ENCODE data around the gene ST7. TPM values are rescaled to one million over a fixed set of nuclear protein-coding genes. Genes with fewer than 3 reads are reported as not detected.

ST7 gene
- total RNA-seq, 1 experiment from 2014 or later, result 18.6 TPM

DNA sequence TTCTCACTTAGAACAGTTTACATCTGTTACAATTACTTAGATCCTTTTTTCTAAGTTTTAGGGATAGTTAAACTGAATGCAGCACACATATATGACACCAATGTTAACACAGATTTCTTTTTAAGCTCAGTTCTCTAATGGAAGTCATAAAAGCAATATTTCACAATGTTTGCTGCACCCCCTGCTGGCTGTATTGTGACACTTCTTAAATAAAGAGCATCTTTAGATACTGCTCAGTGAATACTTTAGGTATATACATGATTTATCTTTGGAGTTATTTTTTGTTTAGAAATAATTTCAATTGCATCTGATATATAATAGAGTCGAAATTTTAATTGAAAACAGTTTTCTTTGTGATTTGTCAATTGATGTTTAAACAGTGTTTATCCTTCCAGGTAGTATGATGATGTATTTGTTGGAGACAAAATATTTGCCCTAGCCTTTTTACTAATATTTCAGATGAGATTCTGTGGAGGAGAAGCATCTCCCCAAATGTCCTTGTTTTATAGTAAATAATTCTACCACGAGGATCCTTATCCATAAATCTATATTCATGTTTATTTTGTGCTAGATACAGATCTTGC, 174.4 kb downstream of the ST7 start:
- peak; percentile 61 for DNase-seq (ENCODE audit: low read depth)

DNA sequence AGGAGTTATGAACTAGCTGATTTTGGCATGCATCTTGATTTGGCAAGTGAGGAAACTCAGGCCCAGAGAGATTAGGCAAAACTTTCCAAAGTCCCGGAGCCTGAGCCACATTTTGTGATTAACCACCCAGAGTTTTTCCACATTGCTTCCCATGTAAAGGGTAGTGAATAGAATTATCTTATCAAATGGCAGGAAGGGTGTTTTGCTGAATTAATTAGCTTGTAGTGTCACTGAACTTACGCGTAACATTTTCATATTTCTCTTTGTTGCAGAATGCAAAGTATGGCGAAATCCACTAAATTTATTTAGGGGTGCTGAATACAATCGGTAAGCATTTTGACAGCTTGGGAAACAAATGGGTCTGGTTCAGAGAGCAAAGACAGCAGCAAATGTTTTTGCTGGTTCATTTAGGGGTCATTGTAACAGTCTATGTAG, 176.2 kb downstream of the ST7 start:
- no peak for DNase-seq (ENCODE audit: low read depth)

DNA sequence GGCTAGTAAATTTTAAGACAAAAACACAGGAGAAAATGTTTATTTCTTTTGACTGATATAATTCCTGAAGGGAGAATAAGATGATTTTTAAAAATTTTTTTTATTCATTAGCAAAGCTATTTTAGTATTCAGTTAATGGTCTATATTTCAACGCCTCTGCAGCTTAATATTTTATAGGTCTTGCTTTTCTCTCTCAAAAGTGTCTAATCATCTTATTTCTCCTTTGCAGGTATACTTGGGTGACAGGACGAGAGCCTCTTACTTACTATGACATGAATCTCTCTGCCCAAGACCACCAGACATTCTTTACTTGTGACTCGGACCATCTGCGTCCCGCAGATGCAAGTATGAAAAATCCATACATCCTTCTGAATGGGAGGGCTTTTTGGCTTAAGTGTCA, 177.0 kb downstream of the ST7 start:
- DNase-seq (ENCODE audit: low read depth), result no peak

DNA sequence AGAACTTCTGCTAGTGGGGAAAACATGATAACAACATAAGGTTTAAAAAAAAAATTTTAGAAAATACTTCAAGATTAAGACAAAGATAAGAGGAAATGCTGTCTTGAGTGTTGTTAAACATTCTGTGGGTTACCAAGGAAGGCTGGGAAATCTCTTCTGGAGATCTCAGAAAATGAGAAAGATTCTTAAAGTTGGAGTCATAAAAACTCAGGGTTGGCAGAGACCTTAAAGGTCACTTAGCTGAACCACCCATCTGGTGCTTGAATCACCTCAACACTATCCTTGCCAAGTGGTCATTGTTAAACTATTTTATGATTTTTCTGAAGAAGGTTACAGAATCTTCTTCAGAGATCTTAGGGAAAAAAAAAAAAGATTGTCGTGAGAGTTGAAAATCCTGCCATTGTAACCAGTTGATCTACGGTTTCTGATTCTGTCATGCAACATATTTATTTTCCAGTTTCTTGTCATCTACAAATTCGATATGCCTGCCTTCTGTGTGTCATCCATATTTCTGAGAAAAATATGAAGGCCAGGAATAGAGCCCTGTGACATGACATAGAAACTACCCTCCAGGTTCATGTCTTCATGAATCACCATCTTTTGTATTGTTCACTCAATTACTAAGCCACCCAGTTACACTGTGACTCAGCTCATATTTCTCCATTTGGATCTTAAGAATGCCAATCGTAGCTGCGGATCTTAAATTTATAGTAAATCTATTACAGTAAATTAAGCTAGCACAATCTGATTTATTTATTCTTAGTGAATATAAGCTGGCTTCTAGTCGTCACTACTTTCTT, 179.2 kb downstream of the ST7 start:
- DNase-seq (ENCODE audit: low read depth), result peak; percentile 85

DNA sequence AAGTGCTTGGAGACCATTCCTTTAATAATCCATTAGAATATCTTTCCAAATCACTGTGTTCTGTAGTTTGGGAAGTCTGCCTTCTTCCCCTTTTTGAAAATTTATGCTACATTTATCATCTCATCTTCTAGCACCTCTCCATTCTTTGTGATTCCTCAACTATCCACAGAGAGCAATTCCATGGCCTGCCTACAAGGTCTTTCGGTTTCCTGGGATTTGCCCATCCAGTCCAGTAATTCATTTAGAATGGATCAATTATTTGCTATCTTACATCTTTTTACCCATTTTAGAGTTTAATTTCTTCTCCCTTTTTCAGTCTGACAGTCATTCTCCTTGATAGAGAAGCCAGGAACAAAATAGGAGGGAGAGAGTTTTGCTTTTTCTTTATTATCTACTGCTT, 179.8 kb downstream of the ST7 start:
- DNase-seq (ENCODE audit: low read depth), result no peak

DNA sequence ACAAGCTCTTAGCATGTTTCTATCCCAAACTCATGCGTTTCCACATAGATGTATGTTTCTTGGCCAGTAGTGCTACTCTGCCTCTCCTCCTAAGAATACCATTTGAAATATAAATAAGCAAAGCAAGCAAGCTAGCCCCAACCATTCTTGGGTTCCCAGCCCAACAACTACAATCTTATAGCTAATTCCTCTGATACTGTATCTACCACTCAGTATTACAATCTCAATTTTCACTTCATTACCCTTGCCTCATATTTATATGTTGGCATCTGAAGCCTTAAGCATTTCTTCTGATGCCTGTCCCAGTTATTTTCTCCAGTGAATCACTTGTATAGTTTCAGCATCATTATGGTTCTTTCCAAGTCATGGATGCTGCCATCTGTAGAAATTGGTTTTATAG, 181.1 kb downstream of the ST7 start:
- no peak for DNase-seq (ENCODE audit: low read depth)

DNA sequence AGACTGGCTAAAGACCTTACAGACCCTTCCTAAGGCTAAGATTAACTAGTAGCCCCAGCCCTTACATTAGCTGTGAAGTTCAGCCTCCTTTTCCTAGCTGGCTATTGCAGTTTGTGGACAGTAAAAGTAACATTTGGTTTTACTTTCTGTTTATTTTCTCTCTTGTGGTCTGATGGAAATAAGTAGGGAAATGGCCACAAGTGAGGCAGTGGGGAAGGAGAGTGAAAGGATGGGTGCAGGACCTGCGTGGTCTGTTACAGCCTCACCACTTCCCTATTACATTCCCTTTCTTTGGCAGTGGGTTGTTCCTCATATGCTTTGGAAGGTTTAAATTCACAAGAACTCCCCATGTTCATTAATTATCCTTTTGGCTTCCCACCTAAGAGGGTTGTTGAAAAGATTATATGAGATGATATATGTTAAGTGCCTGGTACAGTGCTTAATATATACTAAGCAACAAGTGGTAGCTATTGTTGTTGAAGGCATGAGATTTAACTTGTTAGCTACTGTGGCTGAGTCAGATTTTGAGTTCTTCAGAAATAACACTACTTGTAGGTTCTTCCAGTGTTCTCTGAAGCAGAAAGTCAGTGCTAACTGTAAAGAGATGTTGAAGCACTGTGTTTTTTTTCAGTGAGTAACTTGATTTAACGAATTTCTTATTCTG, 181.7 kb downstream of the ST7 start:
- DNase-seq (ENCODE audit: low read depth), result peak; percentile 26

DNA sequence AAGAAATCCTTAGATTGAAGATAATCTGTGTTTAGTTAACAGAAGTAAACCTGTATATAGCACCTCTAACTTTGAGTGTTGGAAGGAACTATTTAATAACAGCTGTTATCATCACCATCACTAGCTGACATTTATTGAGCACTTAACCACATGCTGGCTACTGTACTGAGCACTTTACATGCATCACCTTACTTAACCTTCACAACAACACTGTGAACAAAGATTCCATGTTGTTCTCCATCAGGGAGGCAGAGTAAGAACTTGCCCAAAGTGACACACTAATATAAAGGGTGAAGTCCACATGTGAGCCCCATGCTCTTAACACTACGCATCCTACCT, 182.2 kb downstream of the ST7 start:
- DNase-seq (ENCODE audit: low read depth), result no peak

DNA sequence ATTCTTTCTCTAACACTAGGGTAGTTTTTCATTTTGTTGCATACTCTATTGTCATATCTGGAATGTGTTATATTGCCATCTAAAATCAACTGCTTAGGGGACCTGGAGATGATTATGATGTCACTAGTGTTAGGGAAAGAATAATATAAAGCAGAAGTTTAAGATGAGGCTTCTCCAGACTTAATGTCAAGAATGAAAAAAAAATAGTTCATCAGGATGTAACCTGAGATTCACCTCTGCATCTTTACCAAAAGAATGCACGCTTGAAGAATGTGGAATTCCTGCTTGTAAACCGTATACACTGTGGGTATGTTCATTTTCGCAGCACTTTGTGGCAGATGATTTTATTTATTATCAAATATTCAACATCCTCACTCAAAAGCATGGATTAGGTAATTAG, 184.6 kb downstream of the ST7 start:
- no peak for DNase-seq (ENCODE audit: low read depth)

DNA sequence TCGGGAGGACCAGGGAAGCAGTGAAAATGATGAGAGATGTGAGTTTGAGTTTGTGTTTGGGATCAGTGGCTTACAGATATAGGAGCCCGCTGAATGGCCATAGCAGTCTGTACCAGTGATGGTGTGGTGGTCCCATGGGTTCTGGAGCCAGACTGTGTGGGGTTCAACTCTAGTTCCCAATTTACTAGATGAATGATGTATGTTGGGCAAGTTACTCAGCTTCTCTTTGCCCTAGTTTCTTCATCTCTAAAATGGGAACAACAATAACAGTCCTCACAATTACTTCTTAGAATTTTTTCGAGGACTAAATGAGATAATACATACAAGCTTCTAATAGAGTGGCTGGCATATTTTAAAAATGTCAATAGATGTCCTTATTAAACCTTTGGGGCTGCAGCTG, 185.2 kb downstream of the ST7 start:
- DNase-seq (ENCODE audit: low read depth), result no peak

DNA sequence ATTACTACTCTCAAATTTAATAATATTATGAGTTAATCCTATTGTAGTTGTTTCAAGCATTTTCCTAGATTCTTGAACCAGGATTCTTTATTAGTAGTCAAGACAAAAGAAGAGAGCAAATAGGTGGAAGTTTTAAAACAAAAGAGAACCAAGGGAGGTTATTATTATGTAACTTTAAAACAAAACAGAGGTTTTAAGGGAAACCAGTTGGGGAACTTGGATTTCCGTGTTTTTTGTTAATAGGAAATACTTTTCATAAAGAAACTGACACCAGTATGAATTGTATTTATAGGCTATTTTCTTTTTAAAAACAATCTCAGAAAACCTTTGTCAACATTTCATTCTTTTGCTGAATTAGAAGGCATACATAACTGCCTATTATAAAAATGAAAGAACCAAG, 185.7 kb downstream of the ST7 start:
- DNase-seq (ENCODE audit: low read depth), result no peak

DNA sequence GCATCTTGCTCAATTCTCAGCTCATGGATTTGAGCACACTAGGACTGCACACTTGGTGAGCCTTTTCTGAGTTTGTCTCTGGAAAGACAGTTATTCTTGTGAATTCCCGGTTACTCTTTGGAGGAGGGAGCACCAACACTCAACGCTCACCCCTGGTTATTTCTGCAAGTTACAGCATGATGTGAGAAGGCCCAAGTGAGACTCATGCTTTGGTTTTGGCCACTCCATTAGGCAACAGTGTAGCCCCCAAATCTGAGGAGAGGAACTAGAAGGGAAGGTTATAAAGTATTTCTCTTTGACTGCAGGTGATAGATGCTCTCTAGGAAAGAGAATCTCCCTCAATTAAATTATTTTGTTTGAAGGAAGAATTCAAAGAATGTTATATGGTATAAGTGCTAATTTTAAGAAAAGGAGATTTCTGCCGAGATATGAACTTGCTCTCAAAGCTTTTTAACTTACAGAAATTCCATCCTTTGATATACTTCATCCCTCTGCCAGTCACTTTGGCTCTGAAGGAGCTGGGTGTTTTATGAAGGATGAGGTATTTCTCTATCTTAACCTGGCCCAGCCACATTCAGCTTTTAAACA, 186.2 kb downstream of the ST7 start:
- no peak for DNase-seq (ENCODE audit: low read depth)

DNA sequence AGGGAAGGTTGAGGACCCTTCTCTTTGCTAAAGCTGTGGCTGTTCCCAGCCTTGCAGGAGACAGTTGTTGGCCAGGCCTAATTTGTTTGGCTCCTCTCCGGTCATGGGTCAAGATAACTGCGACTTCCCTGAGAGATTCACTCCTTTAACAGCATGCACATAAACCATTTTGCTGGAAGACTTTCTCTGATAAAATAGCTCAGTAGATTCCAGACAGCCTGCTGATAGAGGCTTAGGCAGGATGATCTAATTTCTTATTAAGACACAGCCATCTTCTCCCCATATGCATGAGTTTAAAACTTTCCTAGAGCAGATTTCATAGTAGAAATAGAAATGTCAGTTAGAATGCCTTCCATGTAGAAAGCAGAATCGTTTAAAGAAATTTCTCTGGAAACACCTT, 187.6 kb downstream of the ST7 start:
- no peak for DNase-seq (ENCODE audit: low read depth)

DNA sequence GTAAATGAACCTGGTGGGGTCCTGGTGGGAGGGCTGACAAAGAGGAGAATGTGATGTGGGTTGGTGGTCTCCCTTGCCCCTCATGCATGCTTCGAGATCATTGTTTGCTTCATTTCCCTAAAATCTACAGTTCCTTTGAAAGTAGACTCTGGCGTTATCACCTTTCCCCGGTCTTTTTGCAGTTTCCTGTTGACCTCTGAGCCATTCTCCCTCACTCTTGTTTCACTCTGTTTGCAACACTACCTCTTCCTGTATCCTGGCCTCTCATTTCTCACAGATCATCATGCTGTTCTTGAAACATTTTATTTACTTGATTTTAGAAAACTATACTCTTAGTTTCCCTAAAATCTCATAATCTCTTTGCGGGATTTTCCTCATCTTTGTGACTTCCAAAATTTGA, 189.8 kb downstream of the ST7 start:
- DNase-seq (ENCODE audit: low read depth), result no peak

DNA sequence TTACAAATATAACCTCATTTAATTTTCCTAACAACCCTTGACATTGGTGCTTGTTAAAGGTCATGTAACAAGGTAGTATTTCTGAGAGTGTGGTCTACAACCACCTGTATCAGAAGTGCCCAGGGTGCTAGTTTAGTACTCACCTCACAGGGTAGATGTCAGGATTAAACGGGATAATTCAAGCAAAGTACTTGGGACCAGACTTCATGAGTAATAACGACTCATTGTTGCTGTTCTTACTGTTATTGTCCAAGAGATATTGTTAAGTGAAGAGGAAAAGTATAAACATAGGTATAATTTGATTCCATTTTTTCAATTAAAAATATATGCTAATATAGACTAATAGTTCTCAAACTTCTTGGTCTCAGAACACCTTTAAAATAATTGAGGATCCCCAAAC, 190.3 kb downstream of the ST7 start:
- peak; percentile 37 for DNase-seq (ENCODE audit: low read depth)

DNA sequence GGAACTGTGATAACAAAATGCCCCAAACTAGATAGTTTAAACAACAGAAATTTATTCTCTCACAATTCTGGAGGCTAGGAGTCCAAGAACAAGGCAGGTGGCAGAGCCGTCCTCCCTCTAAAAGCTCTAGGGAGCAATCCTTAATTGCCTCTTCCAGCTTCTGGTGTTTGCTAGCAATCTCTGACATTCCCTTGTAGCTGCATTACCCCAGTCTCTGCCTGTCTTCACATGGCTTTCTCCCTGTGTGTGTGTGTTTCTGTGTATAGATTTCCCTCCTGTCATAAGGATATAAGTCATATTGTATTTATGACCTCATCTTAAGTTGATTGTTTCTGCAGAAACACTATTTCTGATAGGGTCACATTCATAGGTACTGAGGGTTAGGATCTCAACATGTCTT, 192.0 kb downstream of the ST7 start:
- DNase-seq (ENCODE audit: low read depth), result no peak

DNA sequence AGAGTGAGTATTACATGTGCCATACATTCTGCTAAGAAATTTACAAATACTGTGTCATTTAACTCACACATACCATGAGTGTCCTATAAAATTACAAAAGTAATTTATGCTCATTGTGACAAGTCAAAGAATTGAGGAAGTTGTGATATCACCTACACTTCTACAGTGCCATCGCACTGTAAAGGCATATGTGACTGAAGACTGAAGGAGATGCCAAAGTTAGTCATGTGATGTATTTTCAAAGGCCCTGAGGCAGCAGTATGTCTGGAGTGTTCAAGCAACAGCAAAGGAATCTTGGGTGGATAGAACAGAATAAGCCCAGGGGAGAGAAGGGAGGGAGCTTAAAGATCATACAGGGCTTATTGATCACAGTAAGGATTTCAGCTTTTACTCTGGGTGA, 192.8 kb downstream of the ST7 start:
- no peak for DNase-seq (ENCODE audit: low read depth)

DNA sequence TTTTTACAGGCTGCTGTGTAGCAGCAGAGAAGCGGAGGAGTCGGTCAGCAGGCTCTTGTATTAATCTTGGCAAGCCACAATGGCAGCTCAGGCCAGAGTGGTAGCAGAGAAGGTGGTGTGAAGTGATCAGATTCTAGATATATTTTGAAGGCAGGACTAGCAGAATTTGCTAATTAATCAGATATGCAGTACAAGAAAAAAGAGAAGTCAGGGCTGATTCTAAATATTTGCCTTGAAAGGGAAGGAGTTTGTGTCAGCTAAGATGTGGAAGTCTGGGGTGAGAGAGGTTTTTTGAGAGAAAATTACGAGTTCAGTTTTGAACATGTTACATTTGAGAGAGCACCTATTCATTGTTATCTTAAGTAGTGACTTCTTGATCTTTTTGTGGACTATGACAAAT, 193.2 kb downstream of the ST7 start:
- no peak for DNase-seq (ENCODE audit: low read depth)

DNA sequence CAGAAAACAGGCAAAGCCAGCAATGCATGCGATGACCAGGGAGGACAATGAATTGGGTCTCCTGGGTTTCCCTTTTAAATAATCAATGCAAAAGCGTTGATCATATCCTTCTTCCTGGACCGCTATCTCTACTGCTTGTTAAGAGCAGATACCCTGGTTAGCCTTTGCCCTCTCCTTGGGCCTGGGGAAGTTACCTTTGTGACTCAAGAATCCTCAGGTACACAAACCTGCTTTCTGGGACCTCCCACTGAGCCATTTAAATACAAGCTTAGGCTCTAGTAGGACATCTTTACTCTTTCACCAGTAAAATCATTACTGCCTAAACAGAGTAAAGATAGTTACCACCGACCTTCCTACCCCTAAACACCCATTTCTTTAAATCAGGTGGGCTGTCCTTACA, 195.7 kb downstream of the ST7 start:
- no peak for DNase-seq (ENCODE audit: low read depth)

DNA sequence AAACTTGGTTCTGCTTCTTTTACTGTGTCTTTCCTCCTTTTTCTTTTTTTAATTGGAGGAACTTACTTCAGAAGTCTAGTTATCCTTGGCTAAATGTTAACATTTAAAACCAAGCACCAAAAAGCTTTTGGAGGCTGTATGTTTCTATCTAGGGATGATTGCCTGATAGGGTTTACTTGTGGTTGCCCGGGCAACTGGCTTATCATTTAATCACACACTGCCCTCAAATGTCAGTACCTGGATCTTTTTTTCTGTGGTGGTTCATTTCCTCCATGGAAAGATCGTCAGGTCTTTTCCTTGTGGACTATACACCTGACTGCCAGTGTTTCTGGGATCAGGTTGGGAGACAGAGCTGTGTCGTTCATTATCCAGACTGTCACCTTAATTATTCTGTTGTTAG, 196.4 kb downstream of the ST7 start:
- DNase-seq (ENCODE audit: low read depth), result no peak

DNA sequence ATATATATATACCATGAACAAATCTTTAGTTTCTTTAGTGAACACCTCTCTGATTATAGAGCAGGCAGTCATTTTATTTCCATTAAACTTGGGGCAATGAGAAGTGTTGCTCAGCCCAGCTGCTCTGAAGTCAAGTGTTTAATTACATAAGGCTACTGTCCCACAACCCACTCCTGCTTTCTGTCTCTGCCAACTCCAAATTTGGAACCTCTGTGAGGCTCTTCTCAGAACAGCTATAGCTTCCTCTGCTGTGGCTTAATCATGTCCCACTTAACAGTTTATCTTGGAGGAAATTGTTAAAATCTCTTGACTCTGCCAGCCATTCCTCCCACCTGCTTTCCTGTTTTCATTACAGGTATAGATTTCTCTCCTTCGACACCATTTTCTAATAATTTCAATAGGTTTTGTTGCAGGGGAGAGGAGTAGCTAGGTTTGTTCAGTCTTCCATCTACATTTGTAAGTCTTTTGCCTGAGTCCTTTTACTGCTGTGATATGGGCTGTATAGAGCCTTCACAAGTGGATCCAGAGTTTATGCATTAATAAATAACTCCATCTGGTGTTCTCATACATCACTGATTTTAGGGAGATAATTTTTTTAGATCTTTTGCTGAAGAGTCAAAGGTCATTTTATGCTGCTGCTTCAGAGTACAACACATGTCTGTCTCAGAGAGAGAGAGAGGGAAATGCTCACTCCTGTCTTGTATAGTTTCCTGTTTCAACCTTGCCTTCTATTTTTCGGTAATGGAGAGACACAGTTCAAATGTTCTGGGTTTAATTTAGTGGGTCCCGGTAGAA, 199.1 kb downstream of the ST7 start:
- no peak for DNase-seq (ENCODE audit: low read depth)

DNA sequence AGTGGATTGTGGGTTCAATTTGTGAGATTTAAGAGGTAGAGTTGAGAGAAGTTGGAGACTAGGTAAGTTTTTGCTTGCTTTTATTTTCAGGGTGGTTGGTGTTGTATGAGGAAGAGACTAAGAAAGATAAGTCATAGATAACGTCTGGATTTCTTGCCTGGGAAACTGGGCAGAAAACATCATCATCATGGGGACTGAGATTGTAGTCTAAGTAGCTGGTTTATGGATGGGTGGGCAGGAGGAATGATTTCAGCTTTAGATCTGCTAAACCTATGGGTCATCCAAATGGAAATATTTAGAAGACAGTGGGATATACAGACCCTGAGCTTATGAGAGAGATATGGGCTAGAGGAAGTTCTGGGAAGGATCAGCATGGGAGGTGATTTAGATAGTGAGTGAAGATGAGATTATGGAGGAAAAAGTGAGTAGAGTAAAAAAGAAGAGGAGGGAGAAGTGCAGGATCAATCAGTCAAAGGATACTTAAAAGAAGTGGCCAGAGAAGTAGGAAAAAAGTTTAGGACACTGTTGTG, 199.8 kb downstream of the ST7 start:
- no peak for DNase-seq (ENCODE audit: low read depth)

Measured in Daoy (cell line).